HG03025 (cell line): ENCODE measurements around the gene NKAIN4.

Experiments
- ATAC-seq: cut with Tn5 transposase; IDR thresholded peaks from one replicate; pipeline ENCODE4 v1.9.1; 2021; ENCODE audit warnings: mild to moderate bottlenecking, moderate library complexity; ENCODE audit not compliant: unreplicated experiment, low FRiP score

The NKAIN4 gene

DNA sequence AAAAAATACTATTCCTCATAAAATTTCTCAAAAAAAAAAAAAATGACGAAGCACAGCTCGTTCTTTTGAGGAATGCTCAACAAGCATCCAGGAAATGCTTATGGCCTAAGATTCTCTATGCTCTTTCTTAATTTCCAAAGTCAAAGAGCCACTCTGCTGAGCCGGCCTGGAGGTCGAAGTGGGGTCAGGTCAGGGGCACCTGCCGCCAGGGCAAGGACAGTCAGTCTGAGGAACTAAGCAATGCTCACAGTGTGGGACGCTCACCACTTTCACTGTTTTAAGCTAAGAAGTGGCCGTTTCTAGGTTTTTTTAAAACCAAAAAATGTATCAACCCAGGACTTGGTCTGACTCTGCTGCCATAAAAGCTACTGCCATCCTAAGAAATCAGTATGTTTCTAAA lies 55.7 kb downstream of the NKAIN4 start:
- ATAC-seq: no peak

DNA sequence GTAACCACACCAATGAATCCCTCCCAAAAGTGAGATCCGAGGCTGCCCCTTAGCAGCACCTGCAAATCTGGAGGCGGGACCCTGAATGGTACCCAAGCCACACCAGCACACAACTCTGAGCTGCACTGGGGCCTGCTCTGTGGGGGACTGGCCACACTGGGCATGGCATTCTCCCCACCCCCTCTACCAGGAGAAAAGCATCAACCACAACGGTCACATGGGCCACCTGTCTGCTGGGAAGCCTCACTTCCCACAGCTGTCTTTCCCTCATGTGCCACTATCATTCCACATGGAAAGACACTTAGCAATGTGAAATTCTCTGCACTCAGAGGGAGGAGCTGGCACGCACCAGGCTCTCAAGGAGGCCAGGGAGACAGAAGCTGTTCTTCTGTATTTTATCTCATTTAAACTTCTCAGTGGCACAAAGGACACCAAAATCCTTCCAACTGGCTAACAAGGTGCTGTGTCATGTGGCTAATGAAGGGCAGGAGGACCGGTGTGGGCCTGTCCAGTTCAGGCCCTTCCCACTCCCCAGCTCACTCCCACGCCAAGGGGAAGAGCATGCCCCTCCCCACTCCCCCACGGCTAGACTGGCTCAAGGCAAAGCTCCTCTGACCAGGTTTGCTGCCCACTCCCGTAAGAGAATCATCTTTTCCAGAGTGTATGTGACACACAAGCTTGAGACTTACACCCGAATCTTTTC lies 57.3 kb downstream of the NKAIN4 start:
- no peak for ATAC-seq

DNA sequence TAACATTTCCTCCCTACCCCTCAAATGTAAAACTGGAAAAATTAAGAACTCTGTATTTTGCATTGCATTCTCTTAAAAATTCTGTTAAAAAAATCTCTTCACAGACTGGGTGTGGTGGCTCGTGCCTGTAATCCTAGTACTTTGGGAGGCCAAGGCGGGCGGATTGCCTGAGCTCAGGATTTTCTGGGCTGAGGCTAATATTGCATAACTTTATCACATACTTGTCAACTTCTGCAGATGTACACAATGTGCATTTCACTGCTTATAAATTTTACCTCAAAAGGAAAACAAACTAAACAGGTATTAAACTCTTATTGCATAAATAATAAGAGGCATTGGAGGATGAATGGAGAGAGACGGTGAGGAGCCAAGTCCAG lies 59.5 kb downstream of the NKAIN4 start:
- ATAC-seq: no peak

DNA sequence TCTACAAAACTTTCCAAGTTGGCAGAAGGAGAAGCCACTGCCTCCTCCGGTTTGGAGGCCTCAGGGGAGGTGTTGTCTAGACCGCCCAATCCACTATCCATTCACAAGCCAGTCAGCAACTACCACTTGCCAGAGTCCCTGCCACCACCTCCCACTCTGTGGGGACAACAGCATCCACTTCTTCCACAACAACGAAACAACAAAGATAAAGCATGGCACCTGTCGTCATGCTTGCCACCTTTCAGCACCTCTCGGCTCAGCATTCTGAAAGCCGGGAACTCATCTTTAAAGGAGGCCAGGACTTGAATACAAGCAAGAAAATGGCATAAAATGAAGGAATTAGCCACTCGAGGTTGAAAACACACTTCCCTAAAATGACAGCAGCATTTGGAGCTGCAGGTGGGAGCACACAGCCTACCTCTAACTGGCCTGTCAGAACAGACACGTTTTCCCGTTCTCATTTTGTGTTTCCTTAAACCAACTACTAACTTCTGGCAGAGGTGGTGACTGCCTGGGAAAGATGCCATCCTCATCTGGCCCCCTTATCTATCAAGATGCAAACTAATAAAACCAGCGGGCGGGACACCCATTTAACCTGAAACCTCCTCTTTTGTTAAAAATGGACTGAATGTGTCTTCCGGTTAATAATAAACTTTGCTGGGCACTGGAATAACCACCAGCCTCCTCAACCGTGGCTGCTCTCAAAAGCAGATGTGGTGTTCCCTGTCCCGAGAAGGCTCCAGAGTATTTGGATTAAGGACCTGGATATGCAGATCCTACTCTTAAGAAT lies 60.1 kb downstream of the NKAIN4 start:
- ATAC-seq: no peak

DNA sequence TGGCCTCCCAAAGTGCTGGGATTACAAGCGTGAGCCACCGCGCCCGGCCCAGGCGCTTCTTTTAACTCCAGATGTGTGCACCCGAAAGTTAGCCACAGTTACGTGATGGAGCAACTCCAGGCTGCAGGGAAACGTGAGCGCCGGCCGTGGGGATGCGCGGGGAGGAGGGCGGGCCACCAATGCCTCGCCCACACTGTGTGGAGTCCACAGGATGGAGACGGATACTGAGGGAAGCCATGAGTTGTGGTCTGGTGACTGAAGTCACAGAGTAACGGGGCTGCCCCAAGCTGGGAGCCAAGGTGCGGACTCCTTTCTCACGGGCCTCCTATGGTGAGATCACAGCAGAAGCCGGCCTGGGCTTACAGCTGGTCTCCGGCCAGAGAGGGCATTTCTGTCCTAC lies 61.5 kb downstream of the NKAIN4 start:
- no peak for ATAC-seq

DNA sequence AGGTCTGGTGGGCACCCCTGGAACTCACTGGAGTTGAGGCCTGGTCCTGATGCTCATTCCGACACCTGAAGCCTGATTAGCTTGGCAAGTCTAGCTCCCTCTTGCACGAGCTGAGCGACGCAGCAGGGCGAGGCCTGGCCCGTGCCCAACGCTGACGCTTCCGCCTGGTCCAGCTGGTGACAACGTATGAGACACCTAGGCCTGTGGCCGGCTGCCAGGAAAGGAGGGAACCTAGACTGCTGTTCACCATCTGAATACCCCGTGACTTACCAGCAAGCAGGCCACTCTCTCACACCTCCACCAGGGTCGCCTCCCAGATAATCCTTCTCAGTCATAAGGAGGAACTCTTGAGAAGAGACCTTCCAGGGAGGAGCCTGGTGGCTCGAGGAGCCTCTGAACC lies 62.9 kb downstream of the NKAIN4 start:
- no peak for ATAC-seq

DNA sequence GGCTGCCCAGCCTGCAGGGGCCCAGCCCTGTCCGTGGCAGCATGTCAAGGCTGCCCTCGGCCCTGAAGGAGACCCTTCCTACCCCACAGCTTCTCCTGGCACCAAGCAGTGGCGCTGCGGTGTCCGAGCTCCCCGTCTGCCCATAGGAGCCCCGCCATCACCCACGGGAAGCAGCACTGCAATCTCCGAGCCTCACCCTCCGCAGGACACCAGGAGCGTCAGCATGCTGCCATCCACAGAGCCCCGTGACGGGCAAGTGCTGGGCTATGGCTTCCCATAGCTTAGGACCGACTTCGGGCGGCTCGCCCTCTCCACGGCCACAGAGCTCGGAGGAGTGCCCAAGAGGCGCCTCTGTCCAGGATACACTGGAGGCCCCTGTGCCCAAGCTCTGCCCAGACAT lies 63.4 kb downstream of the NKAIN4 start:
- ATAC-seq: no peak
